K562 (cell line): Measurements from ENCODE around the gene SLC19A2. TPM values are rescaled to one million over a fixed set of nuclear protein-coding genes. Genes with fewer than 3 reads are reported as not detected.

Experiments
- AFF1 ChIP-seq, 2 experiments: fragments of 450-650 bp; IDR thresholded peaks; 2 replicates each; pipeline ENCODE4 v1.6.1; 2018; ENCODE audit warnings: mild to moderate bottlenecking in 2 of 2, low read depth in 1 of 2; ENCODE audit not compliant: partially characterized antibody in 2 of 2
- ATF7 ChIP-seq: fragments of 450-650 bp; IDR thresholded peaks from 2 replicates; pipeline ENCODE4 v1.7.1; 2014; ENCODE audit warnings: mild to moderate bottlenecking, moderate library complexity
- BHLHE40 ChIP-seq: IDR thresholded peaks from 2 replicates; pipeline ENCODE4 v1.6.1; 2011; ENCODE audit warnings: low read length, improper control_type of control experiment
- BRF1 ChIP-seq: IDR thresholded peaks from 3 replicates; pipeline ENCODE4 v1.6.1; 2011; ENCODE audit warnings: borderline replicate concordance, mild to moderate bottlenecking; ENCODE audit not compliant: insufficient read length; ENCODE audit errors: extremely low read depth
- CBX5 ChIP-seq: IDR thresholded peaks from 2 replicates; pipeline ENCODE4 v1.6.1; 2014; ENCODE audit warnings: low read depth, borderline replicate concordance
- EGR1 ChIP-seq: fragments of 450-650 bp; conservative IDR thresholded peaks from 2 replicates; pipeline ENCODE4 v1.6.1; 2017; ENCODE audit warnings: mild to moderate bottlenecking
- EP400 ChIP-seq: fragments of 450-650 bp; IDR thresholded peaks from 2 replicates; pipeline ENCODE4 v1.6.1; 2017; ENCODE audit warnings: antibody characterized with exemption, mild to moderate bottlenecking, moderate library complexity
- ETV5 ChIP-seq: sonication (generic); formaldehyde crosslinking; IDR thresholded peaks from 2 replicates; pipeline ENCODE4 v1.4.0; 2020; ENCODE audit warnings: low read depth, mild to moderate bottlenecking, missing genetic modification reagents
- JUND ChIP-seq, 2 experiments: IDR thresholded peaks; 2 replicates in 1 of 2; 3 replicates in 1 of 2; pipeline ENCODE4 v1.6.1; 2011; ENCODE audit warnings: borderline replicate concordance in 2 of 2, low read depth in 2 of 2, low read length in 2 of 2, improper control_type of control experiment in 1 of 2, missing biosample characterization in 1 of 2, missing genetic modification characterization in 1 of 2, missing genetic modification reagents in 1 of 2
- PKNOX1 ChIP-seq: fragments of 450-650 bp; IDR thresholded peaks from 2 replicates; pipeline ENCODE4 v1.6.1; 2016
- STAT6 ChIP-seq: sonication (generic); formaldehyde crosslinking; IDR thresholded peaks from 2 replicates; pipeline ENCODE4 v1.8.1; 2023; ENCODE audit warnings: mild to moderate bottlenecking, missing genetic modification reagents
- TFAP4 ChIP-seq: sonication (generic); formaldehyde crosslinking; IDR thresholded peaks from 2 replicates; pipeline ENCODE4 v1.8.0; 2022; ENCODE audit warnings: missing genetic modification reagents, mild to moderate bottlenecking, moderate library complexity, borderline replicate concordance
- ZBTB2 ChIP-seq: fragments of 450-650 bp; IDR thresholded peaks from 2 replicates; pipeline ENCODE4 v1.6.1; 2016; ENCODE audit warnings: antibody characterized with exemption
- ZNF830 ChIP-seq: fragments of 250-450 bp; sonication (Bioruptor Pico); IDR thresholded peaks from 2 replicates; pipeline ENCODE4 v1.5.0; 2021; ENCODE audit warnings: mild to moderate bottlenecking
- polyA plus RNA-seq, 8 experiments: library from polyadenylated mRNA; depleted of rRNA in 4 of 8; stranded (reverse) in 5 of 8; unstranded in 3 of 8; fragments of >200 nt; fragmentation: Nextera tagmentation in 2 of 8; fragmentation: Illumina TruSeq in 1 of 8; extraction: Ambion mirVana in 2 of 8; extraction: Trizol in 1 of 8; gene quantifications; 2 replicates each; pipeline versions ENCODE4 v1.2.1 to v1.2.3, GENCODE V29; 2011 to 2014; ENCODE audit warnings: inconsistent platforms in 1 of 8, missing spikeins in 1 of 8
- total RNA-seq, 7 experiments: library from RNA; depleted of rRNA in 6 of 7; stranded (reverse); fragments of >200 nt in 6 of 7; fragmentation: Illumina TruSeq in 2 of 7; extraction: Trizol in 2 of 7; gene quantifications; 2 replicates each; pipeline versions ENCODE4 v1.2.1 to v1.2.3, GENCODE V29; 2011 to 2021; ENCODE audit warnings: low replicate concordance in 1 of 7

SLC19A2 gene
- total and polyA plus RNA-seq, 9 of the 15 experiments (the other 6 are each of a cell fraction or from before 2014, with no cell fraction given), result 7.4 to 42.8 (median 19.2) TPM

- TF ChIP-seq ZNF830 (no peak), ZBTB2 (no peak), AFF1 (IDR thresholded peaks at IDR 0.05; ENCODE audit: low read depth in 1 of 2, partially characterized antibody in 2 of 2) (peak in 1 of 2 experiments; percentile 57), JUND (IDR thresholded peaks at IDR 0.05; ENCODE audit: borderline replicate concordance, low read depth, low read length) (peak; percentile 29; the same call in 1 of the 2 replicates), JUND (tag; IDR thresholded peaks at IDR 0.05; ENCODE audit: borderline replicate concordance, low read depth, low read length) (peak; percentile 55; the same call in 2 of the 3 replicates), STAT6 (CRISPR knock-in tag) (no peak), TFAP4 (CRISPR knock-in tag) (peak; percentile 42; the same call in 1 of the 2 replicates), ATF7 (peak; percentile 28), BHLHE40 (peak; percentile 48; the same call in 1 of the 2 replicates), BRF1 (no peak), PKNOX1 (peak; percentile 60; the same call in 1 of the 2 replicates), EP400 (peak; percentile 75), ETV5 (CRISPR knock-in tag) (no peak), CBX5 (no peak), EGR1 (no peak)
Observed at GRCh38 chr1:169483500-169483966, 2.2 kb downstream of the SLC19A2 start (continued).
